Measurements from ENCODE around the gene POLR2J.

Gene POLR2J

DNA sequence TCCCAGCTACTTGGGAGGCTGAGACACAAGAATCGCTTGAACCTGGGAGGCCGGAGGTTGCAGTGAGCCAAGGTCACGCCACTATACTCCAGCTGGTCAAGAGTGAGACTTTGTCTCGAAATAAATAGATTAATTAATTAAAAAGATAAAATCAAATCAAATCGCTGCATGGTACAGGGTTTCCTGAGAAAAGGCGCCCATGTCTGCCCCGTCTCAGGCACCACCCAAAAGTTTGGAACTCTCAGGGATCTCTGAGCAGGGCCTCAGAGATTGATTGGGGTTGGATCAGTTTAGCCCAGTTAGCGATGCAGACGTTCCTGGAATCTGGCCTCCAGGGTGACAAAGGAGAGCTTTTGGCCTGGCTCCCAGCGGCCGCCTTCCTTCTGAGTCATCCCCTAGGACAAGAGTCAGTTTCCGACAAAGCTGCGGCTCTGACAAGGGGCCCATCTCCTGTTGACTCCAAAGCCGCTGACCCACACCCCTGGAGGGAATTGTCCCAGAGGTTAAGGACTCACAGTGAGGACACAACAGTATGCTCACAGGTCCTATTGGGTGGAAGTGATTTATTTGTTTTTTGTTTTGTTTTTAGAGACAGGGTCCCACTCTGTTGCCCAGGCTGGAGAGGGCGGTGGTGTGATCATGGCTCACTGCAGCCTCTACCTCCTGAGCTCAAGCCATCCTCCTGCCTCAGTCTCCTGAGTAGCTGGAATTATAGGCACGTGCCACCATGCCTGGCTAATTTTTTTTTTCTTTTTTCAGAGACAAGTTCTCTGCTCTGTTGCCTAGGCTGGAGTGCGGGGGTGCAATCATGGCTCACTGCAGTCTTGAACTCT, 38.5 kb downstream of the POLR2J start:
- DNase-seq (ENCODE audit: low spot score) = no peak

GRCh38 chr7:102436118-102436517, 42.6 kb downstream of the POLR2J start:
- DNase-seq (ENCODE audit: low spot score) = no peak

DNA sequence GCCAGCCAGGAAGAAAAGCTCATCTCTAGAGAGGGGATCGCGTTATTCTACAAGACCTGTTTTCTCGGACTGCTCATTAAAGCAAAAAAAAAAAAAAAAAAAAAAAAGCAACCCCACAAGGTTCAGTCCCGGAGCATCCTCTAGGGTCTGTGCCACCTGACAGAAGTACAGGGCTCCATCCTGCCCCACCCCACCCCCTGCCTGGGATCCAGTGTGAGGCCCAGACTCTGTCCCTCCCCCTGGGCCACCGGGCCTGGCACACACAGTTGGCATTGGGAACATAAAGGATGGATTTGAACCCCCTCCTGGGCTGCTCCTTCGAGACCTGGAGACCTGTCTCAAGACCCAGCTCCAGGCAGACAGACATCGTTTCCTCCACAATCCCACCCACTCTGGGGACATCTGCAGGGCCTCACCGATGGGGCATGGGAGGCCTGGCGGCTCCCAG, 44.7 kb downstream of the POLR2J start:
- DNase-seq (ENCODE audit: low spot score) = no peak

GRCh38 chr7:102433219-102434038, 45.3 kb downstream of the POLR2J start, which contains the start of gene ORAI2:
Gene ORAI2 (plus strand): TSS chr7:102433575. CDS start chr7:102438957, 5,382 bp downstream.
- peak; percentile 76 for DNase-seq (ENCODE audit: low spot score)

- DNase-seq (ENCODE audit: low spot score) = no peak
Measured at GRCh38 chr7:102432442-102433218, 46.1 kb downstream of the POLR2J start.

- DNase-seq (ENCODE audit: low spot score) = no peak
Measured at GRCh38 chr7:102431617-102432298, 47.0 kb downstream of the POLR2J start.

DNA sequence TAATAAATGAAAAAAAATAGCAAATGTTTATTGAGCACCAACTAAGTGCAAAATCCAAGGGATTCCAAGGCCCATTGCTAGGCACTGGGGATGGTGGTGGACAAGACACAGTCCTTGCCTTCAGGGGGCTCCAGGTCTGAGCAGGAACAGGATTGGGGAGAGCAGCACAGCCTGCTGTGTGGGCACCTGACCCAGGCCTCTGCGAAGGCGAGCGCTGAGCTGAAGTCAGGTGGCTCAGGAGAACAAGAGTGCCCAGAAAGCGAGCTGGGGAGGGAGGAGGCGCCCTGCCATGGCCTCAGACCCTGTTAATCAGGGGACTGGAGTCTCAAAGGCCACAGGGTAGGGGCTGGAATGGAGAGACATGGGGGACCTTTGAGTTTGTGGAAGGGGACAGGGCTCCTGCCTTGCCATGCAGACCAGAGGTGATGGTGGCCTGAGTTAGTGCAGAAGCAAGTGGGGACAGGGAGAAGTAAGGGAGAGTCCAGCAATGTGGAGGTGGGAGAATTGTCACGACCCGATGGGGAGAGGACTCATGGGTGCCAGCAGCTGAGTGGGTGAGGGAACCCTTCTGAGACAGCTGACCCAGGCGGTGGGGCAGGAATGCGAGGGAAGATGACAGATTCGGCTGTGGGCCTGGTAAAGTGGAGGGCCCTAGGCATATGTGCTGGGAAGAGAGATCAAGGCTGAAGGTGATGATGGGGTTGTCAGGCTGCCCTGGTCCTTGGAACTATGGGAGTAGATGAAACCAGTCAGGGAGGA, 49.4 kb downstream of the POLR2J start:
- no peak for DNase-seq (ENCODE audit: low spot score)

GRCh38 chr7:102427019-102427405, 51.7 kb downstream of the POLR2J start:
- no peak for DNase-seq (ENCODE audit: low spot score)

DNA sequence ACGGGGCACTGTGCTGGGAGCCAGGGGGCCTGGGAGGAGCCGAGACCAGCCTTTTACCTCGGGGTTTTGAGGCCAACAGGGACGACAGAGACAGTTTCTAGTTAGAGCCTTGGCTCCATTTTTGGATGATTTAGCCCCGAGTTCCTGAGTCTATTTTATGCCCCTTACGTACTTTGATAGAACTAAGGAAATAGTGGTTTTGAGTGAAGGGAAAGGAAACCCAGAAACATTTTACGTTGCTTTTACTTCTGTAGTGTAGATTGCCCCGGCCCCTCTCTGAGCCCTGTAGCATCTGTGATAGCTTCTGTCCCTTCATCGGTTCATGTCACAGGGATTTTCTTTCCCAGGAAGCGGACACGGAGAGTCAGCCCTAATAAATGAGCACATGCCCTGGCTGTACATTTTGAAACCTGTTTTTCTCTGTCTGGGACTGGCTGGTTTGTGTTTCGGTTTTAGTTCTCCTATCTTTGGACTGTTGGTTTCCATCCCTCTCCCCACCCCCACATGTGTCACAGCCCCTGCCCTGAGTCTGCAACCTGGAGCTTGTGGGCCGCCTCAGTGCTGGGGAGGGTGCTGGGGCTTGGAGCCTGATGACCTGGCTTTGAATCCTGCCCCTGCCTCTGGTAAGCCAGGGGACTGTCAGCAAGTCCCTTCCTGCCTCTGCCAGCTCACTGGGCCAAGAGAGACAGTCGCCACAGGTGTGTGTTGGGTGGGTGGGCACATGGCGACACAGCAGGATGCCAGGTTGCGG, 52.3 kb downstream of the POLR2J start:
- no peak for DNase-seq (ENCODE audit: low spot score)

GRCh38 chr7:102425639-102426267, 53.0 kb downstream of the POLR2J start:
- no peak for DNase-seq (ENCODE audit: low spot score)

- DNase-seq (ENCODE audit: low spot score) = no peak
Measured at GRCh38 chr7:102424787-102425218, 53.9 kb downstream of the POLR2J start.

GRCh38 chr7:102424129-102424551, 54.6 kb downstream of the POLR2J start:
- no peak for DNase-seq (ENCODE audit: low spot score)
